K562 (cell line): ENCODE results near the gene RAB31. TPM values are rescaled to one million over a fixed set of nuclear protein-coding genes. Genes with fewer than 3 reads are reported as not detected.
A peak's percentile ranks its signal among the peaks of the same experiment; 100 is the strongest.

Experiments used
- CHD1 ChIP-seq: fragments of 200-600 bp; sonication (generic); IDR thresholded peaks from one replicate; pipeline ENCODE4 v1.6.1; 2012; ENCODE audit warnings: mild to moderate bottlenecking, moderate library complexity, low read length, inconsistent platforms
- EP300 ChIP-seq: IDR thresholded peaks from 2 replicates; pipeline ENCODE4 v1.6.1; 2012; ENCODE audit warnings: low read length, improper control_type of control experiment
- GABPB2 ChIP-seq: fragments of 250-450 bp; sonication (Bioruptor Pico); conservative IDR thresholded peaks from 2 replicates; pipeline ENCODE4 v1.5.1; 2021; ENCODE audit warnings: mild to moderate bottlenecking
- HNRNPK ChIP-seq: fragments of 200-400 bp; formaldehyde crosslinking; IDR thresholded peaks from one replicate; pipeline ENCODE4 v1.6.1; 2018; ENCODE audit warnings: mild to moderate bottlenecking, low read depth, low read length; ENCODE audit not compliant: poor library complexity, severe bottlenecking
- MED1 ChIP-seq: sonication (generic); formaldehyde crosslinking; IDR thresholded peaks from 2 replicates; pipeline ENCODE4 v1.8.1; 2023; ENCODE audit warnings: missing genetic modification reagents, borderline replicate concordance
- MEIS2 ChIP-seq: fragments of 450-650 bp; IDR thresholded peaks from 2 replicates; pipeline ENCODE4 v1.6.1; 2014; ENCODE audit warnings: mild to moderate bottlenecking; ENCODE audit not compliant: partially characterized antibody
- NFE2 ChIP-seq: IDR thresholded peaks from 2 replicates; pipeline ENCODE4 v1.6.1; 2014; ENCODE audit warnings: antibody characterized with exemption, low read depth
- TCFL5 ChIP-seq: fragments of 250-450 bp; sonication (Bioruptor Pico); conservative IDR thresholded peaks from 2 replicates; pipeline ENCODE4 v1.6.1; 2021; ENCODE audit warnings: mild to moderate bottlenecking, moderate library complexity, matching md5 sums
- TRIM24 ChIP-seq, 2 experiments: fragments of 450-650 bp; IDR thresholded peaks; 2 replicates each; pipeline ENCODE4 v1.6.1; 2016
- ZNF175 ChIP-seq: fragments of 200-800 bp; sonication (Bioruptor generic); IDR thresholded peaks from 2 replicates; pipeline ENCODE4 v1.6.1; 2016; ENCODE audit warnings: low read depth, mild to moderate bottlenecking, missing genetic modification characterization, missing compliant biosample characterization
- ZNF77 ChIP-seq: fragments of 250-450 bp; sonication (Bioruptor Pico); IDR thresholded peaks from 2 replicates; pipeline ENCODE4 v1.5.0; 2020
- polyA plus RNA-seq, 8 experiments: library from polyadenylated mRNA; depleted of rRNA in 4 of 8; stranded (reverse) in 5 of 8; unstranded in 3 of 8; fragments of >200 nt; fragmentation: Nextera tagmentation in 2 of 8; fragmentation: Illumina TruSeq in 1 of 8; extraction: Ambion mirVana in 2 of 8; extraction: Trizol in 1 of 8; gene quantifications; 2 replicates each; pipeline versions ENCODE4 v1.2.1 to v1.2.3, GENCODE V29; 2011 to 2014; ENCODE audit warnings: inconsistent platforms in 1 of 8, missing spikeins in 1 of 8
- total RNA-seq, 7 experiments: library from RNA; depleted of rRNA in 6 of 7; stranded (reverse); fragments of >200 nt in 6 of 7; fragmentation: Illumina TruSeq in 2 of 7; extraction: Trizol in 2 of 7; gene quantifications; 2 replicates each; pipeline versions ENCODE4 v1.2.1 to v1.2.3, GENCODE V29; 2011 to 2021; ENCODE audit warnings: low replicate concordance in 1 of 7
- TF ChIP-seq, protein P1 (sequence below): sonication (generic); formaldehyde crosslinking; IDR thresholded peaks from 2 replicates; pipeline ENCODE4 v1.9.0; 2022; ENCODE audit warnings: mild to moderate bottlenecking, missing genetic modification reagents
- TF ChIP-seq, protein P2 (sequence below), 2 experiments: fragments of 450-650 bp; IDR thresholded peaks; 2 replicates each; pipeline ENCODE4 v1.6.1; 2016; ENCODE audit warnings: mild to moderate bottlenecking in 2 of 2, borderline replicate concordance in 1 of 2, low read depth in 1 of 2, moderate library complexity in 1 of 2
- TF ChIP-seq, protein P3 (sequence below): fragments of 450-650 bp; formaldehyde crosslinking; IDR thresholded peaks from 2 replicates; pipeline ENCODE4 v1.4.0; 2020; ENCODE audit warnings: mild to moderate bottlenecking, moderate library complexity
- TF ChIP-seq, protein P4 (sequence below): fragments of 450-650 bp; IDR thresholded peaks from 2 replicates; pipeline ENCODE4 v1.6.1; 2016; ENCODE audit warnings: mild to moderate bottlenecking

Gene RAB31
- total and polyA plus RNA-seq, 9 of the 15 experiments (the other 6 are each of a cell fraction or from before 2014, with no cell fraction given), result 20.7 to 70.4 (median 41.3) TPM

DNA sequence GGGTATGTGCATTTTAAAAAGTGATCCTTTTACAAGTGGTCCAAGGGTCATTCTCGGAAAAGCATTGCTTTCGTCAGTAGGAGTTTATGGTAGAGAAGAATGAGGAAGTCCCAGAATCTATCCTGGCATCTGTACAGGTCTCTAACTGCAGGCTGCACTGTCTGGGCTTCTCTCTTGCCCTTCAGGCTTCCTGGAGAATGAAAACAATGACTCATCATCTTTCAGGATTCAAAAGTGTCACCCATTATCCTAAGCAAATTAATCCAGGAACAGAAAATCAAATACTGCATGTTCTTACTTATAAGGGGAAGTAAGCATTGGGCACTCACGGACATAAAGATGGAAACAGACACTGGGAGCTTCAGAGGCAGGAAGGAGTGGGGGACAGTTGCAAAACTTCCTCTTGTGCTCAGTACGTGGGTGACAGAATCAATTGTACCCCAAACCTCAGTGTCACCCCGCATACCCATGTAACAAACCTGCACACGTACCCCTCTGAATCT lies 117.5 kb downstream of the RAB31 start (continued):
- TF ChIP-seq, protein P1, sequence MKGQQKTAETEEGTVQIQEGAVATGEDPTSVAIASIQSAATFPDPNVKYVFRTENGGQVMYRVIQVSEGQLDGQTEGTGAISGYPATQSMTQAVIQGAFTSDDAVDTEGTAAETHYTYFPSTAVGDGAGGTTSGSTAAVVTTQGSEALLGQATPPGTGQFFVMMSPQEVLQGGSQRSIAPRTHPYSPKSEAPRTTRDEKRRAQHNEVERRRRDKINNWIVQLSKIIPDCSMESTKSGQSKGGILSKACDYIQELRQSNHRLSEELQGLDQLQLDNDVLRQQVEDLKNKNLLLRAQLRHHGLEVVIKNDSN, result no peak
- TF ChIP-seq HNRNPK (no peak), TRIM24 (IDR thresholded peaks at IDR 0.05) (peak; percentile 61 to 66; a peak in 3 of 4 replicates), CHD1 (no peak), ZNF175 (CRISPR knock-in tag) (peak; percentile 81), NFE2 (peak; percentile 96), TCFL5 (no peak), GABPB2 (CRISPR knock-in tag) (no peak), EP300 (peak; percentile 96), MED1 (no peak), ZNF77 (CRISPR knock-in tag) (no peak), MEIS2 (peak; percentile 69)
- TF ChIP-seq, protein P2, sequence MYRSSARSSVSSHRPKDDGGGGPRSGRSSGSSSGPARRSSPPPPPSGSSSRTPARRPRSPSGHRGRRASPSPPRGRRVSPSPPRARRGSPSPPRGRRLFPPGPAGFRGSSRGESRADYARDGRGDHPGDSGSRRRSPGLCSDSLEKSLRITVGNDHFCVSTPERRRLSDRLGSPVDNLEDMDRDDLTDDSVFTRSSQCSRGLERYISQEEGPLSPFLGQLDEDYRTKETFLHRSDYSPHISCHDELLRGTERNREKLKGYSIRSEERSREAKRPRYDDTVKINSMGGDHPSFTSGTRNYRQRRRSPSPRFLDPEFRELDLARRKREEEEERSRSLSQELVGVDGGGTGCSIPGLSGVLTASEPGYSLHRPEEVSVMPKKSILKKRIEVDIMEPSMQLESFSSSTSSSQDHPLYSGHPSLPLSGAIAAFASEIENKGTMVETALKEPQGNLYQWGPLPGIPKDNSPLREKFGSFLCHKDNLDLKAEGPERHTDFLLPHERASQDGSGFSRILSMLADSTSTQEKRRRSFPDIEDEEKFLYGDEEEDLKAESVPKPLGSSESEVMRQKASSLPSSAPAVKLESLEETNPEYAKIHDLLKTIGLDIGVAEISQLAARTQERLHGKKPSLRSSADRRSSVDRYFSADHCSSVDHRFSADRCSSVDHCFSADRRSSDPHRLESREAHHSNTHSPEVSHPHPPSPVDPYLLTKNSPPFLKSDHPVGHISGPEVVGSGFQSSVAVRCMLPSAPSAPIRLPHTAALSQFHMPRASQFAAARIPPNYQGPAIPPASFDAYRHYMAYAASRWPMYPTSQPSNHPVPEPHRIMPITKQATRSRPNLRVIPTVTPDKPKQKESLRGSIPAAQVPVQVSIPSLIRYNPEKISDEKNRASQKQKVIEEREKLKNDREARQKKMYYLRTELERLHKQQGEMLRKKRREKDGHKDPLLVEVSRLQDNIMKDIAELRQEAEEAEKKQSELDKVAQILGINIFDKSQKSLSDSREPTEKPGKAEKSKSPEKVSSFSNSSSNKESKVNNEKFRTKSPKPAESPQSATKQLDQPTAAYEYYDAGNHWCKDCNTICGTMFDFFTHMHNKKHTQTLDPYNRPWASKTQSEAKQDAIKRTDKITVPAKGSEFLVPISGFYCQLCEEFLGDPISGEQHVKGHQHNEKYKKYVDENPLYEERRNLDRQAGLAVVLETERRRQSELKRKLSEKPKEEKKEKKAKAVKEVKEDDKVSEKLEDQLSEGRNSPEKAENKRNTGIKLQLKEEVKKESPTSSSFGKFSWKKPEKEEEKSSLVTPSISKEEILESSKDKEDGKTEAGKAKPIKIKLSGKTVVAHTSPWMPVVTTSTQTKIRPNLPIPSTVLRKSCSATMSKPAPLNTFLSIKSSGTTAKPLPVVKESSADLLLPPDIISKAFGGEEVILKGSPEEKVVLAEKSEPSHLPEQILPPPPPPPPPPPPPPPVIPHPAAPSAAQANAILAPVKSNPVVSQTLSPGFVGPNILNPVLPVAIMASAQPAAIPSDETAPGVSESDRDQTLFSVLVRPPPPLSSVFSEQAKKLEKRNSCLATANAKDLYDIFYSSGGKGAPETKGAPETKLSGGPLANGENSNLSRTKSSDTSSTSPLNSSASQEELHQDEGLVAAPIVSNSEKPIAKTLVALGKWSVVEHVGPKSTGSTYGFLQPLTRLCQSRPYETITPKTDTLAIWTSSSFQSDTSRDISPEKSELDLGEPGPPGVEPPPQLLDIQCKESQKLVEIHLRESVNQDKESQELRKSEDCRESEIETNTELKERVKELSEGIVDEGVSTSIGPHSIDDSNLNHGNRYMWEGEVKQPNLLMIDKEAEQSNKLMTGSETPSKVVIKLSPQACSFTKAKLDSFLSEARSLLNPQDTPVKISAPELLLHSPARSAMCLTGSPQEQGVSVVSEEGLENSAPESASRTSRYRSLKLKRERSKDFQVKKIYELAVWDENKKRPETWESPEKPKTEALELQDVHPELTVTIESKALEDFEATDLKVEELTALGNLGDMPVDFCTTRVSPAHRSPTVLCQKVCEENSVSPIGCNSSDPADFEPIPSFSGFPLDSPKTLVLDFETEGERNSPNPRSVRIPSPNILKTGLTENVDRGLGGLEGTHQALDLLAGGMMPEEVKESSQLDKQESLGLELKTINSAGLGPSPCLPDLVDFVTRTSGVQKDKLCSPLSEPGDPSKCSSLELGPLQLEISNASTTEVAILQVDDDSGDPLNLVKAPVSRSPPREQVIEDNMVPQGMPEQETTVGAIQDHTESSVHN (IDR thresholded peaks at IDR 0.05; ENCODE audit: borderline replicate concordance in 1 of 2, low read depth in 1 of 2), result peak in 1 of 2 experiments; percentile 75; a peak in 2 of 4 replicates
- TF ChIP-seq, protein P3, sequence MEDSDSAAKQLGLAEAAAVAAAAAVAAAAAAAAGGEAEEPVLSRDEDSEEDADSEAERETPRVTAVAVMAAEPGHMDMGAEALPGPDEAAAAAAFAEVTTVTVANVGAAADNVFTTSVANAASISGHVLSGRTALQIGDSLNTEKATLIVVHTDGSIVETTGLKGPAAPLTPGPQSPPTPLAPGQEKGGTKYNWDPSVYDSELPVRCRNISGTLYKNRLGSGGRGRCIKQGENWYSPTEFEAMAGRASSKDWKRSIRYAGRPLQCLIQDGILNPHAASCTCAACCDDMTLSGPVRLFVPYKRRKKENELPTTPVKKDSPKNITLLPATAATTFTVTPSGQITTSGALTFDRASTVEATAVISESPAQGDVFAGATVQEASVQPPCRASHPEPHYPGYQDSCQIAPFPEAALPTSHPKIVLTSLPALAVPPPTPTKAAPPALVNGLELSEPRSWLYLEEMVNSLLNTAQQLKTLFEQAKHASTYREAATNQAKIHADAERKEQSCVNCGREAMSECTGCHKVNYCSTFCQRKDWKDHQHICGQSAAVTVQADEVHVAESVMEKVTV (CRISPR knock-in tag), result peak; percentile 29; the same call in 1 of the 2 replicates
- TF ChIP-seq, protein P4, sequence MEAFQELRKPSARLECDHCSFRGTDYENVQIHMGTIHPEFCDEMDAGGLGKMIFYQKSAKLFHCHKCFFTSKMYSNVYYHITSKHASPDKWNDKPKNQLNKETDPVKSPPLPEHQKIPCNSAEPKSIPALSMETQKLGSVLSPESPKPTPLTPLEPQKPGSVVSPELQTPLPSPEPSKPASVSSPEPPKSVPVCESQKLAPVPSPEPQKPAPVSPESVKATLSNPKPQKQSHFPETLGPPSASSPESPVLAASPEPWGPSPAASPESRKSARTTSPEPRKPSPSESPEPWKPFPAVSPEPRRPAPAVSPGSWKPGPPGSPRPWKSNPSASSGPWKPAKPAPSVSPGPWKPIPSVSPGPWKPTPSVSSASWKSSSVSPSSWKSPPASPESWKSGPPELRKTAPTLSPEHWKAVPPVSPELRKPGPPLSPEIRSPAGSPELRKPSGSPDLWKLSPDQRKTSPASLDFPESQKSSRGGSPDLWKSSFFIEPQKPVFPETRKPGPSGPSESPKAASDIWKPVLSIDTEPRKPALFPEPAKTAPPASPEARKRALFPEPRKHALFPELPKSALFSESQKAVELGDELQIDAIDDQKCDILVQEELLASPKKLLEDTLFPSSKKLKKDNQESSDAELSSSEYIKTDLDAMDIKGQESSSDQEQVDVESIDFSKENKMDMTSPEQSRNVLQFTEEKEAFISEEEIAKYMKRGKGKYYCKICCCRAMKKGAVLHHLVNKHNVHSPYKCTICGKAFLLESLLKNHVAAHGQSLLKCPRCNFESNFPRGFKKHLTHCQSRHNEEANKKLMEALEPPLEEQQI, result no peak
